Natural killer cell (primary cell): Measurements from ENCODE around the gene ADCY6. TPM values are rescaled to one million over a fixed set of nuclear protein-coding genes. Genes with fewer than 3 reads are reported as not detected.
A peak's percentile ranks its signal among the peaks of the same experiment; 100 is the strongest.

Experiments used
- ATAC-seq, 3 donors: fragments of 150-1000 bp in 2 of 3; fragments of 200-7000 bp in 1 of 3; cut with Tn5 transposase; 1 replicate in 1 of 3; 2 replicates in 2 of 3; pipeline ENCODE4 v1.10.0; 2021; ENCODE audit warnings: mild to moderate bottlenecking in 2 of 3, moderate library complexity in 2 of 3
- DNase-seq, 2 donors: peaks; one replicate each; pipeline versions ENCODE4 v3.0.0 to v3.0.0-alpha.2; 2013 to 2021; ENCODE audit warnings: mixed read lengths in 1 of 2
- H3K27ac ChIP-seq: one replicate; pipeline ENCODE4 v1.5.1; 2013; ENCODE audit warnings: mild to moderate bottlenecking, low read length
- H3K27me3 ChIP-seq: one replicate; pipeline ENCODE4 v1.6.1; 2013; ENCODE audit warnings: low read length; ENCODE audit not compliant: control insufficient read depth, insufficient read depth
- H3K36me3 ChIP-seq: one replicate; pipeline ENCODE4 v1.6.1; 2013; ENCODE audit warnings: low read length; ENCODE audit not compliant: control insufficient read depth, insufficient read depth
- H3K4me1 ChIP-seq: one replicate; pipeline ENCODE4 v1.6.1; 2013; ENCODE audit warnings: low read length; ENCODE audit not compliant: control insufficient read depth, insufficient read depth
- H3K4me3 ChIP-seq: one replicate; pipeline ENCODE4 v1.5.1; 2013; ENCODE audit warnings: low read length
- H3K9me3 ChIP-seq: one replicate; pipeline ENCODE4 v1.6.1; 2013; ENCODE audit warnings: low read length; ENCODE audit not compliant: control insufficient read depth, insufficient read depth
- H3K27ac Mint-ChIP-seq, 2 donors: one replicate each; pipeline ENCODE4 v1.8.0; 2022; ENCODE audit warnings: mild to moderate bottlenecking in 2 of 2, mixed read lengths in 2 of 2, moderate library complexity in 1 of 2
- H3K27me3 Mint-ChIP-seq, 2 donors: one replicate each; pipeline ENCODE4 v1.8.0; 2022; ENCODE audit warnings: low read depth in 2 of 2, mixed read lengths in 2 of 2
- H3K36me3 Mint-ChIP-seq: one replicate; pipeline ENCODE4 v1.8.0; 2022; ENCODE audit warnings: mixed read lengths
- H3K4me1 Mint-ChIP-seq, 2 donors: one replicate each; pipeline ENCODE4 v1.8.0; 2022; ENCODE audit warnings: mixed read lengths in 2 of 2
- H3K4me3 Mint-ChIP-seq: one replicate; pipeline ENCODE4 v1.8.0; 2022; ENCODE audit warnings: mild to moderate bottlenecking, moderate library complexity, mixed read lengths
- H3K9me3 Mint-ChIP-seq, 2 donors: one replicate each; pipeline ENCODE4 v1.8.0; 2022; ENCODE audit warnings: mixed read lengths in 2 of 2
- CTCF ChIP-seq: fragments of 200-600 bp; IDR thresholded peaks from one replicate; pipeline ENCODE4 v1.8.0; 2022; ENCODE audit warnings: antibody characterized with exemption
- WGBS: methylation state at CpG from one replicate; pipeline ENCODE4 v1.1.7; 2013; ENCODE audit warnings: missing lambda C conversion rate; ENCODE audit not compliant: insufficient coverage; 5-methylcytosine and 5-hydroxymethylcytosine counted together
- intact Hi-C: fragments of 100-400 bp; cut with micrococcal nuclease; formaldehyde crosslinking; loops from one replicate; pipeline ENCODE4 v1.14.2; 2022
- total RNA-seq, 4 donors: library from RNA; stranded (reverse); fragments of 120-200 nt in 1 of 4; gene quantifications; one replicate each; pipeline versions ENCODE4 v1.2.3 to v1.2.4, GENCODE V29; 2013 to 2022

The ADCY6 gene
- total RNA-seq, 3 donors from 2014 or later (not counting 1 experiment from before 2014, with no cell fraction given): 0.20 to 1.1 (median 0.31) TPM

- DNase-seq (no peak), ATAC-seq (no peak)
- TF ChIP-seq CTCF: no peak
- WGBS: 34% methylated on average over 4 of the region's 4 CpGs
- H3K27me3 Mint-ChIP-seq: peaks cover 26 to 45% of the 10 kb centered on the region in 2 donors
- intact Hi-C loops: no loop called here
- peak overlapping the region; percentile 69 for H3K4me3 Mint-ChIP-seq
- no peaks in the 10 kb centered on the region for H3K36me3 ChIP-seq
- no peaks in the 10 kb centered on the region for H3K36me3 Mint-ChIP-seq
- H3K4me3 ChIP-seq: no peak overlapping the region
- H3K27ac Mint-ChIP-seq: peak overlapping the region in 1 of 2 donors; percentile 63
- peaks cover 21% of the 10 kb centered on the region for H3K27me3 ChIP-seq
- H3K9me3 ChIP-seq: no peaks in the 10 kb centered on the region
- no peaks in the 10 kb centered on the region for H3K9me3 Mint-ChIP-seq
- H3K27ac ChIP-seq: no peak overlapping the region
- peaks cover 0 to 28% of the 10 kb centered on the region in 2 donors for H3K4me1 Mint-ChIP-seq
- H3K4me1 ChIP-seq: peaks cover 16% of the 10 kb centered on the region
These were observed 1.0 kb upstream of the ADCY6 start for GRCh38 chr12:48789858-48790326.

GRCh38 chr12:48788524-48788853 is 400 bp downstream of the ADCY6 start:
- peak overlapping the region; percentile 78 for H3K4me3 Mint-ChIP-seq
- H3K9me3 Mint-ChIP-seq: no peaks in the 10 kb centered on the region
- H3K36me3 Mint-ChIP-seq: no peaks in the 10 kb centered on the region
- Histone ChIP-seq H3K27me3 (peaks cover 21% of the 10 kb centered on the region), H3K27ac (no peak overlapping the region), H3K4me3 (peak overlapping the region; percentile 13), H3K36me3 (no peaks in the 10 kb centered on the region), H3K4me1 (peaks cover 16% of the 10 kb centered on the region), H3K9me3 (no peaks in the 10 kb centered on the region)
- intact Hi-C loops: no loop called here
- no peak for TF ChIP-seq CTCF
- H3K27me3 Mint-ChIP-seq: peaks cover 26 to 43% of the 10 kb centered on the region in 2 donors
- peak overlapping the region in 1 of 2 donors; percentile 63 for H3K27ac Mint-ChIP-seq
- WGBS: 7% methylated on average over 25 of the region's 25 CpGs
- DNase-seq (no peak), ATAC-seq (peak in 1 of 3 donors; percentile 20)
- H3K4me1 Mint-ChIP-seq: peaks cover 0 to 25% of the 10 kb centered on the region in 2 donors

- H3K4me3 Mint-ChIP-seq: peak overlapping the region; percentile 78
- H3K4me3 ChIP-seq: peak overlapping the region; percentile 13
- H3K27me3 Mint-ChIP-seq: peaks cover 26 to 43% of the 10 kb centered on the region in 2 donors
These were observed 932 bp downstream of the ADCY6 start for GRCh38 chr12:48787791-48788523.

More at GRCh38 chr12:48787791-48788523, 932 bp downstream of the ADCY6 start:
- DNase-seq: no peak
- no peak for TF ChIP-seq CTCF
- Mint-ChIP-seq H3K9me3 (no peaks in the 10 kb centered on the region), H3K27ac (peak overlapping the region in 1 of 2 donors; percentile 63), H3K4me1 (peaks cover 0 to 25% of the 10 kb centered on the region in 2 donors), H3K36me3 (no peaks in the 10 kb centered on the region)
- Histone ChIP-seq H3K27ac (no peak overlapping the region), H3K27me3 (peaks cover 21% of the 10 kb centered on the region), H3K9me3 (no peaks in the 10 kb centered on the region), H3K36me3 (no peaks in the 10 kb centered on the region), H3K4me1 (peaks cover 16% of the 10 kb centered on the region)
- WGBS: 59% methylated on average over 8 of the region's 11 CpGs
- ATAC-seq: no peak
- intact Hi-C loops: no loop called here
